ENCODE data around the gene MARCHF11. TPM values are rescaled to one million over a fixed set of nuclear protein-coding genes. Genes with fewer than 3 reads are reported as not detected.

Gene MARCHF11
- total and polyA plus RNA-seq, 2 donors (not counting 1 experiment from before 2014, with no cell fraction given) = not detected

DNA sequence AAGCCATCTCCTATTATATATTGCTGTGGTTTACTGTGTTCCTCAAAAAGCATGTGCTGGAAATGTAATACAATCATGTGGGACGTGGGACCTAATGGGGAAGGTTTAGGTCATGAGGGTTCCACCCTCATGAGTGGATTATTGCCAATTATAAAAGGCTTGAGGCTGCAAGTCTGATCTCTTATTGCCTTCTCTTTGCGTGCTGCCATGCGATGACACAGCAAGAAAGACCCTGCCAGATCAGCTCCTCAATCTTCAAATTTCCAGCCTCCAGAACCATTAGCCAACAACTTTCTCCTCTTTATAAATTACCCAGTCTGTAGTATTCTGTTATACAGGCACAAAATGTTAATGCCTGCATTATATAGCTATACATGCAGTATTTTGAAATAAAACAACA is 45.4 kb downstream of the MARCHF11 start:
- intact Hi-C loops (cut with micrococcal nuclease) = no loop called here
- no peaks in the 10 kb centered on the region for H3K79me2 ChIP-seq (ENCODE audit: control insufficient read depth, insufficient read depth, low read length)
- no peaks in the 10 kb centered on the region for H3K27me3 Mint-ChIP-seq
- no peak for TF ChIP-seq EZH2 (IDR thresholded peaks at IDR 0.05; ENCODE audit: borderline replicate concordance, insufficient read depth, low read depth, low read length, poor library complexity, severe bottlenecking)
- TF ChIP-seq, protein P1, sequence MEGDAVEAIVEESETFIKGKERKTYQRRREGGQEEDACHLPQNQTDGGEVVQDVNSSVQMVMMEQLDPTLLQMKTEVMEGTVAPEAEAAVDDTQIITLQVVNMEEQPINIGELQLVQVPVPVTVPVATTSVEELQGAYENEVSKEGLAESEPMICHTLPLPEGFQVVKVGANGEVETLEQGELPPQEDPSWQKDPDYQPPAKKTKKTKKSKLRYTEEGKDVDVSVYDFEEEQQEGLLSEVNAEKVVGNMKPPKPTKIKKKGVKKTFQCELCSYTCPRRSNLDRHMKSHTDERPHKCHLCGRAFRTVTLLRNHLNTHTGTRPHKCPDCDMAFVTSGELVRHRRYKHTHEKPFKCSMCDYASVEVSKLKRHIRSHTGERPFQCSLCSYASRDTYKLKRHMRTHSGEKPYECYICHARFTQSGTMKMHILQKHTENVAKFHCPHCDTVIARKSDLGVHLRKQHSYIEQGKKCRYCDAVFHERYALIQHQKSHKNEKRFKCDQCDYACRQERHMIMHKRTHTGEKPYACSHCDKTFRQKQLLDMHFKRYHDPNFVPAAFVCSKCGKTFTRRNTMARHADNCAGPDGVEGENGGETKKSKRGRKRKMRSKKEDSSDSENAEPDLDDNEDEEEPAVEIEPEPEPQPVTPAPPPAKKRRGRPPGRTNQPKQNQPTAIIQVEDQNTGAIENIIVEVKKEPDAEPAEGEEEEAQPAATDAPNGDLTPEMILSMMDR (IDR thresholded peaks at IDR 0.05) = no peak
- H3K9me3 Mint-ChIP-seq (ENCODE audit: insufficient read depth) = peaks cover 10% of the 10 kb centered on the region
- H3K9me3 ChIP-seq (ENCODE audit: control extremely low read depth in 1 of 3, control insufficient read depth in 2 of 3, insufficient read depth in 1 of 3, low read length in 2 of 3) = peaks cover 0 to 9% (median 4%) of the 10 kb centered on the region in 3 donors
- H3K9ac ChIP-seq (ENCODE audit: low read length) = no peak overlapping the region
- no peak for DNase-seq
- H3K4me1 Mint-ChIP-seq = no peaks in the 10 kb centered on the region
- no peaks in the 10 kb centered on the region for H3K27me3 ChIP-seq (replicated peaks in 1 of 4; ENCODE audit: control extremely low read depth in 1 of 4, control insufficient read depth in 3 of 4, insufficient read depth in 4 of 4, low read length in 3 of 4)
- H3K4me3 ChIP-seq (ENCODE audit: control extremely low read depth in 1 of 5, extremely low read depth in 1 of 5, insufficient read depth in 1 of 5, low read depth in 2 of 5, low read length in 4 of 5) = no peak overlapping the region
- H3K36me3 ChIP-seq (replicated peaks in 1 of 2; ENCODE audit: control extremely low read depth in 1 of 2, control insufficient read depth in 1 of 2, extremely low read depth in 1 of 2, insufficient read depth in 2 of 2, low read length in 1 of 2) = no peaks in the 10 kb centered on the region
- ATAC-seq (ENCODE audit: low read depth) = no peak
- ChIA-PET CTCF (no interaction called here), POLR2A (no interaction called here)
- no peak overlapping the region for H3K27ac Mint-ChIP-seq
- WGBS (ENCODE audit: insufficient coverage) = 43% methylated on average over 1 of the region's 3 CpGs
- H3K4me2 ChIP-seq (replicated peaks; ENCODE audit: low read depth, low read length, poor library complexity, severe bottlenecking) = no peak overlapping the region
- H3K4me1 ChIP-seq (ENCODE audit: control insufficient read depth in 2 of 2, insufficient read depth in 2 of 2, low read length in 2 of 2) = no peaks in the 10 kb centered on the region
- H3K4me3 Mint-ChIP-seq = no peak overlapping the region
- no peak overlapping the region for H2AFZ ChIP-seq (ENCODE audit: insufficient read depth, low read depth, low read length, poor library complexity, severe bottlenecking)
- H3K27ac ChIP-seq (ENCODE audit: low read length in 2 of 2) = no peak overlapping the region
- H4K20me1 ChIP-seq (ENCODE audit: control insufficient read depth, insufficient read depth, low read length, poor library complexity, severe bottlenecking) = no peaks in the 10 kb centered on the region

DNA sequence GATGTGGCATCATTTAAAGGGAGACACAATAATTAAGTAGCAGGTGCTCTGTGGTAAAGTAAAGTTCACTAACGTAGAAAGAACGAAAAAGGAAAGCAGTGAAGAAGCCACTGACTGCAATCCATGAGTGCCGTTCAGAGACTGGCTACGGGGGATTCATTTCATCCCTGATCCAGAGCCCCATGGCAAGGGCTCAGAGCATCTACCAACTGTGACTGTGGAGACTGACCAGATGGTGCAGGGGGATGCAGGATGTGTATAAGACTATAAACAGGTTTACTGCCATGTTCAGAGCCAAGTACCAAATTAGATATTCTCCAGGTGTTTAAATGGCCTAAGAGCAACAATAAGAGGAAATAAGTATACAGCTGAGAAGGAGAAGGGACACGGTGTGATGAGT is 47.7 kb downstream of the MARCHF11 start:
- WGBS (ENCODE audit: insufficient coverage) = 86% methylated on average over 5 of the region's 5 CpGs
- no peaks in the 10 kb centered on the region for H3K79me2 ChIP-seq (ENCODE audit: control insufficient read depth, insufficient read depth, low read length)
- H3K27me3 ChIP-seq (replicated peaks in 1 of 4; ENCODE audit: control extremely low read depth in 1 of 4, control insufficient read depth in 3 of 4, insufficient read depth in 4 of 4, low read length in 3 of 4) = no peaks in the 10 kb centered on the region
- H3K4me3 Mint-ChIP-seq = no peak overlapping the region
- H3K27me3 Mint-ChIP-seq = no peaks in the 10 kb centered on the region
- CTCF ChIA-PET = no interaction called here
- H3K9ac ChIP-seq (ENCODE audit: low read length) = no peak overlapping the region
- peaks cover 0 to 3% (median 0%) of the 10 kb centered on the region in 3 donors for H3K9me3 ChIP-seq (ENCODE audit: control extremely low read depth in 1 of 3, control insufficient read depth in 2 of 3, insufficient read depth in 1 of 3, low read length in 2 of 3)
- DNase-seq = no peak
- H3K36me3 ChIP-seq (replicated peaks in 1 of 2; ENCODE audit: control extremely low read depth in 1 of 2, control insufficient read depth in 1 of 2, extremely low read depth in 1 of 2, insufficient read depth in 2 of 2, low read length in 1 of 2) = no peaks in the 10 kb centered on the region
- H3K4me2 ChIP-seq (replicated peaks; ENCODE audit: low read depth, low read length, poor library complexity, severe bottlenecking) = no peak overlapping the region
- intact Hi-C loops (cut with micrococcal nuclease) = no loop called here
- H3K27ac Mint-ChIP-seq = no peak overlapping the region
- H3K9me3 Mint-ChIP-seq (ENCODE audit: insufficient read depth) = peaks cover 3% of the 10 kb centered on the region
- no peak overlapping the region for H3K4me3 ChIP-seq (ENCODE audit: control extremely low read depth in 1 of 5, extremely low read depth in 1 of 5, insufficient read depth in 1 of 5, low read depth in 2 of 5, low read length in 4 of 5)
- H3K4me1 Mint-ChIP-seq = no peaks in the 10 kb centered on the region
- H3K27ac ChIP-seq (ENCODE audit: low read length in 2 of 2) = no peak overlapping the region
- no peak overlapping the region for H2AFZ ChIP-seq (ENCODE audit: insufficient read depth, low read depth, low read length, poor library complexity, severe bottlenecking)
- TF ChIP-seq EZH2 (IDR thresholded peaks at IDR 0.05; ENCODE audit: borderline replicate concordance, insufficient read depth, low read depth, low read length, poor library complexity, severe bottlenecking) = no peak
- TF ChIP-seq, protein P1 (IDR thresholded peaks at IDR 0.05) = no peak
- no peaks in the 10 kb centered on the region for H3K4me1 ChIP-seq (ENCODE audit: control insufficient read depth in 2 of 2, insufficient read depth in 2 of 2, low read length in 2 of 2)
- ATAC-seq (ENCODE audit: low read depth) = no peak
- no peaks in the 10 kb centered on the region for H4K20me1 ChIP-seq (ENCODE audit: control insufficient read depth, insufficient read depth, low read length, poor library complexity, severe bottlenecking)
- POLR2A ChIA-PET = no interaction called here
